HG02571 (cell line): ENCODE results near the gene MARS1.
"Not testable (repeated sequence)": the region's sequence is repeated elsewhere in the genome, so short reads cannot be mapped to it uniquely, and the experiment has no call there.

Experiments
- ATAC-seq: cut with Tn5 transposase; IDR thresholded peaks from one replicate; pipeline ENCODE4 v1.9.1; 2021; ENCODE audit warnings: mild to moderate bottlenecking, moderate library complexity; ENCODE audit not compliant: unreplicated experiment

Gene MARS1

GRCh38 chr12:57487597-57488401 lies at the start of gene MARS1:
TSS of gene MARS1 (plus strand) at chr12:57488068. CDS start at chr12:57488091, 23 bp downstream.
- peak; percentile 97 for ATAC-seq

- no peak for ATAC-seq
These were observed 49.5 kb upstream of the MARS1 start for GRCh38 chr12:57438400-57438799.

GRCh38 chr12:57439762-57440266 lies 48.1 kb upstream of the MARS1 start:
- ATAC-seq: no peak

GRCh38 chr12:57441393-57441792 lies 46.5 kb upstream of the MARS1 start:
- not testable (repeated sequence) for ATAC-seq

GRCh38 chr12:57441846-57442427 lies 45.9 kb upstream of the MARS1 start:
- ATAC-seq: no peak

- ATAC-seq: not testable (repeated sequence)
These were observed 43.5 kb upstream of the MARS1 start for GRCh38 chr12:57444337-57444736.

- no peak for ATAC-seq
These were observed 43.1 kb upstream of the MARS1 start for GRCh38 chr12:57444744-57445143.

- no peak for ATAC-seq
These were observed 41.4 kb upstream of the MARS1 start for GRCh38 chr12:57446292-57446960.

- no peak for ATAC-seq
These were observed 39.2 kb upstream of the MARS1 start for GRCh38 chr12:57448669-57449068.

GRCh38 chr12:57449375-57449774 lies 38.5 kb upstream of the MARS1 start:
- ATAC-seq: no peak

GRCh38 chr12:57450057-57450456 lies 37.8 kb upstream of the MARS1 start:
- ATAC-seq: no peak

- no peak for ATAC-seq
These were observed 36.6 kb upstream of the MARS1 start for GRCh38 chr12:57451233-57451778.

- ATAC-seq: no peak
These were observed 35.5 kb upstream of the MARS1 start for GRCh38 chr12:57452181-57452936.

- no peak for ATAC-seq
These were observed 34.8 kb upstream of the MARS1 start for GRCh38 chr12:57452937-57453509.

- no peak for ATAC-seq
These were observed 33.7 kb upstream of the MARS1 start for GRCh38 chr12:57454213-57454565.

GRCh38 chr12:57454566-57455373 lies 33.1 kb upstream of the MARS1 start, which contains the start of gene INHBE:
TSS of gene INHBE (plus strand) at chr12:57455307. CDS start at chr12:57455537, 230 bp downstream.
- ATAC-seq: no peak

GRCh38 chr12:57455374-57456144 lies 32.3 kb upstream of the MARS1 start:
- no peak for ATAC-seq

GRCh38 chr12:57456145-57456700 lies 31.6 kb upstream of the MARS1 start:
- no peak for ATAC-seq
